CD14-positive monocyte (primary cell): Measurements from ENCODE around the gene BAIAP2L1. TPM values are rescaled to one million over a fixed set of nuclear protein-coding genes. Genes with fewer than 3 reads are reported as not detected.

Experiments
- DNase-seq, 3 donors: peaks; one replicate each; pipeline ENCODE4 v3.0.0-alpha.2; 2011 to 2022
- H2AFZ ChIP-seq: 2 replicates; pipeline ENCODE4 v1.6.0; 2012; ENCODE audit warnings: mild to moderate bottlenecking, low read depth, low read length, inconsistent platforms; ENCODE audit not compliant: insufficient read depth, poor library complexity, severe bottlenecking
- H3K27ac ChIP-seq, 2 donors: 1 replicate in 1 of 2; 2 replicates in 1 of 2; pipeline ENCODE4 v1.5.1; 2012 to 2013; ENCODE audit warnings: low read length in 2 of 2, control low read depth in 1 of 2, inconsistent platforms in 1 of 2, low read depth in 1 of 2, mild to moderate bottlenecking in 1 of 2
- H3K27me3 ChIP-seq, 2 donors: one replicate each; pipeline versions ENCODE4 v1.6.0 to v1.6.1; 2011 to 2013; ENCODE audit warnings: low read length in 2 of 2; ENCODE audit not compliant: control insufficient read depth in 2 of 2, insufficient read depth in 2 of 2
- H3K36me3 ChIP-seq, 2 donors: replicated peaks in 1 of 2; 1 replicate in 1 of 2; 2 replicates in 1 of 2; pipeline versions ENCODE4 v1.5.1 to v1.6.1; 2012 to 2013; ENCODE audit warnings: low read length in 2 of 2, control low read depth in 1 of 2, inconsistent platforms in 1 of 2, mild to moderate bottlenecking in 1 of 2; ENCODE audit not compliant: insufficient read depth in 2 of 2, control insufficient read depth in 1 of 2
- H3K4me1 ChIP-seq, 2 donors: 1 replicate in 1 of 2; 2 replicates in 1 of 2; pipeline versions ENCODE4 v1.5.1 to v1.6.1; 2012 to 2013; ENCODE audit warnings: low read length in 2 of 2, control low read depth in 1 of 2, inconsistent platforms in 1 of 2, mild to moderate bottlenecking in 1 of 2, moderate library complexity in 1 of 2; ENCODE audit not compliant: insufficient read depth in 2 of 2, control insufficient read depth in 1 of 2
- H3K4me2 ChIP-seq: replicated peaks from 2 replicates; pipeline ENCODE3; 2012; ENCODE audit warnings: low read length, moderate library complexity, mild to moderate bottlenecking; ENCODE audit not compliant: poor library complexity, severe bottlenecking; ENCODE audit errors: extremely low read depth
- H3K4me3 ChIP-seq, 3 experiments: fragments of 200-600 bp in 1 of 3; sonication (generic) in 1 of 3; replicated peaks in 1 of 3; 1 replicate in 2 of 3; 2 replicates in 1 of 3; pipeline ENCODE4 v1.5.1; 2011 to 2013; ENCODE audit warnings: low read length in 3 of 3, mild to moderate bottlenecking in 3 of 3, control low read depth in 2 of 3, low read depth in 2 of 3, inconsistent platforms in 1 of 3, moderate library complexity in 1 of 3
- H3K79me2 ChIP-seq: 2 replicates; pipeline ENCODE4 v1.6.0; 2012; ENCODE audit warnings: mild to moderate bottlenecking, control low read depth, inconsistent platforms, low read length, moderate library complexity; ENCODE audit not compliant: insufficient read depth
- H3K9ac ChIP-seq: 2 replicates; pipeline ENCODE4 v1.6.0; 2017; ENCODE audit warnings: low read length, mild to moderate bottlenecking; ENCODE audit not compliant: insufficient read depth, poor library complexity, severe bottlenecking
- H3K9me3 ChIP-seq, 2 donors: replicated peaks in 1 of 2; 1 replicate in 1 of 2; 2 replicates in 1 of 2; pipeline versions ENCODE4 v1.5.1 to v1.6.1; 2012 to 2013; ENCODE audit warnings: low read length in 2 of 2, control low read depth in 1 of 2; ENCODE audit not compliant: control insufficient read depth in 1 of 2, insufficient read depth in 1 of 2
- H4K20me1 ChIP-seq: 2 replicates; pipeline ENCODE4 v1.6.0; 2012; ENCODE audit warnings: mild to moderate bottlenecking, low read length, control low read depth, moderate library complexity; ENCODE audit not compliant: insufficient read depth
- H3K27ac Mint-ChIP-seq, 7 donors: one replicate each; pipeline ENCODE4 v1.8.0; 2020; ENCODE audit warnings: mild to moderate bottlenecking in 7 of 7, mixed read lengths in 7 of 7, moderate library complexity in 6 of 7, inconsistent platforms in 2 of 7
- H3K27me3 Mint-ChIP-seq, 3 donors: one replicate each; pipeline ENCODE4 v1.8.0; 2021 to 2022; ENCODE audit warnings: low read depth in 3 of 3, mild to moderate bottlenecking in 3 of 3, mixed read lengths in 3 of 3, moderate library complexity in 3 of 3, inconsistent platforms in 1 of 3
- H3K36me3 Mint-ChIP-seq, 2 donors: one replicate each; pipeline ENCODE4 v1.8.0; 2020; ENCODE audit warnings: mixed read lengths in 2 of 2, inconsistent platforms in 1 of 2, mild to moderate bottlenecking in 1 of 2
- H3K4me1 Mint-ChIP-seq: one replicate; pipeline ENCODE4 v1.8.0; 2020; ENCODE audit warnings: mild to moderate bottlenecking, mixed read lengths
- H3K4me3 Mint-ChIP-seq, 2 donors: one replicate each; pipeline ENCODE4 v1.8.0; 2020; ENCODE audit warnings: mild to moderate bottlenecking in 2 of 2, mixed read lengths in 2 of 2, moderate library complexity in 1 of 2
- H3K9me3 Mint-ChIP-seq, 7 donors: one replicate each; pipeline ENCODE4 v1.8.0; 2020 to 2022; ENCODE audit warnings: mixed read lengths in 7 of 7, mild to moderate bottlenecking in 6 of 7, moderate library complexity in 6 of 7, inconsistent platforms in 2 of 7
- WGBS: methylation state at CpG from one replicate; pipeline ENCODE4 v1.1.5; 2013; ENCODE audit warnings: missing lambda C conversion rate; ENCODE audit not compliant: insufficient coverage; 5-methylcytosine and 5-hydroxymethylcytosine counted together
- intact Hi-C, 2 donors: fragments of 100-400 bp; cut with micrococcal nuclease; formaldehyde crosslinking; loops; one replicate each; pipeline versions ENCODE4 v1.15.0 to v1.15.1; 2023
- polyA plus RNA-seq, 3 donors: library from polyadenylated mRNA; depleted of rRNA in 1 of 3; unstranded in 2 of 3; stranded (reverse) in 1 of 3; fragments of 300-500 nt in 2 of 3; fragments of >200 nt in 1 of 3; fragmentation: Illumina TruSeq in 2 of 3; gene quantifications; 1 replicate in 2 of 3; 2 replicates in 1 of 3; pipeline ENCODE4 v1.2.3, GENCODE V29; 2012 to 2021
- TF ChIP-seq, protein P1 (sequence below): fragments of 200-600 bp; IDR thresholded peaks from one replicate; pipeline ENCODE4 v1.8.0; 2022; ENCODE audit warnings: antibody characterized with exemption, mild to moderate bottlenecking

The BAIAP2L1 gene
- polyA plus RNA-seq, 3 donors = 0.17 to 0.52 TPM; not detected in 1

DNA sequence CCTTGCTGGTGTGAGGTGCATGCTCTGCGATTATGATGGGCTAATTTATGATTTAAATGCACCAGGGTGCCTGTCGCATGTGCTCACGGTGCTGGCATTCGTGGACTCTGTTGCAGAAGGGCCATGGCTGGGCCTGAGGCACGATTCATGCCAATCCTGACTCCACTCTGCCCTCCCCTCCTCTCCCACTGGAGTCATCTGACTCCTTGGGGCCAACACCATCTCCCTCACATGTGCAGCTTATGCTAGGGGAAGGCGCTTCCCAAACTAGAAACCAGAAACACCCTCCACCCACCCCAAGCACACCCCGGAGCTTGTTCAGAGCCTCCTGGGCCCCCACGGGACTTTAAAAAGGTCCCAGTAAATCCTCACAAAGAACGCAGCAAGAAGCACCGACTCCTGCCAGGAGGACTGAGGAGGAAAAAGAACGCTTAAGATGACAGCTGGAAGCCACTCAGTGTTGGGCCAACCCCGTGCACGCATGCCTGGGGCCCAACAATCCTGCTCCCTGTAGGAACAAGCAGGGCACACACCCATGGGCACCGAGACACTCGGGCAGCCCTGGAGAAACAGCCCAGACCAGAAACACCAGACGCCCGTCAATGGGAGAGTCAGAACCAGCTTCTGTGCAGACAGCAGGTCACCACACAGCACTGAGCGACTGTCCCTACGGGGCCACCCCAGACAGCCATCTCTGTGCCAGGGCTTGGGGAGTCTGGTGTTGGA lies 105.3 kb downstream of the BAIAP2L1 start:
- Mint-ChIP-seq H3K27me3 (peaks cover 0 to 3% (median 0%) of the 10 kb centered on the region in 3 donors), H3K4me3 (no peak overlapping the region), H3K36me3 (peaks cover 42 to 62% of the 10 kb centered on the region in 2 donors), H3K9me3 (no peaks in the 10 kb centered on the region), H3K4me1 (peaks cover 2% of the 10 kb centered on the region), H3K27ac (peak overlapping the region in 5 of 7 donors; percentile 10 to 85 (median 65))
- no peak overlapping the region for H3K4me2 ChIP-seq
- intact Hi-C loops = no loop called here
- no peaks in the 10 kb centered on the region for H3K9me3 ChIP-seq
- H3K36me3 ChIP-seq = peaks cover 52 to 71% of the 10 kb centered on the region in 2 donors
- H4K20me1 ChIP-seq = peaks cover 96% of the 10 kb centered on the region
- no peaks in the 10 kb centered on the region for H3K27me3 ChIP-seq
- TF ChIP-seq, protein P1, sequence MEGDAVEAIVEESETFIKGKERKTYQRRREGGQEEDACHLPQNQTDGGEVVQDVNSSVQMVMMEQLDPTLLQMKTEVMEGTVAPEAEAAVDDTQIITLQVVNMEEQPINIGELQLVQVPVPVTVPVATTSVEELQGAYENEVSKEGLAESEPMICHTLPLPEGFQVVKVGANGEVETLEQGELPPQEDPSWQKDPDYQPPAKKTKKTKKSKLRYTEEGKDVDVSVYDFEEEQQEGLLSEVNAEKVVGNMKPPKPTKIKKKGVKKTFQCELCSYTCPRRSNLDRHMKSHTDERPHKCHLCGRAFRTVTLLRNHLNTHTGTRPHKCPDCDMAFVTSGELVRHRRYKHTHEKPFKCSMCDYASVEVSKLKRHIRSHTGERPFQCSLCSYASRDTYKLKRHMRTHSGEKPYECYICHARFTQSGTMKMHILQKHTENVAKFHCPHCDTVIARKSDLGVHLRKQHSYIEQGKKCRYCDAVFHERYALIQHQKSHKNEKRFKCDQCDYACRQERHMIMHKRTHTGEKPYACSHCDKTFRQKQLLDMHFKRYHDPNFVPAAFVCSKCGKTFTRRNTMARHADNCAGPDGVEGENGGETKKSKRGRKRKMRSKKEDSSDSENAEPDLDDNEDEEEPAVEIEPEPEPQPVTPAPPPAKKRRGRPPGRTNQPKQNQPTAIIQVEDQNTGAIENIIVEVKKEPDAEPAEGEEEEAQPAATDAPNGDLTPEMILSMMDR = no peak
- 96% methylated on average over 19 of the region's 19 CpGs for WGBS
- H3K27ac ChIP-seq = peak overlapping the region in 1 of 2 donors; percentile 14
- H3K4me1 ChIP-seq = no peaks in the 10 kb centered on the region
- no peak for DNase-seq
- no peak overlapping the region for H2AFZ ChIP-seq
- peaks cover 39% of the 10 kb centered on the region for H3K79me2 ChIP-seq
- H3K4me3 ChIP-seq = no peak overlapping the region
- no peak overlapping the region for H3K9ac ChIP-seq

DNA sequence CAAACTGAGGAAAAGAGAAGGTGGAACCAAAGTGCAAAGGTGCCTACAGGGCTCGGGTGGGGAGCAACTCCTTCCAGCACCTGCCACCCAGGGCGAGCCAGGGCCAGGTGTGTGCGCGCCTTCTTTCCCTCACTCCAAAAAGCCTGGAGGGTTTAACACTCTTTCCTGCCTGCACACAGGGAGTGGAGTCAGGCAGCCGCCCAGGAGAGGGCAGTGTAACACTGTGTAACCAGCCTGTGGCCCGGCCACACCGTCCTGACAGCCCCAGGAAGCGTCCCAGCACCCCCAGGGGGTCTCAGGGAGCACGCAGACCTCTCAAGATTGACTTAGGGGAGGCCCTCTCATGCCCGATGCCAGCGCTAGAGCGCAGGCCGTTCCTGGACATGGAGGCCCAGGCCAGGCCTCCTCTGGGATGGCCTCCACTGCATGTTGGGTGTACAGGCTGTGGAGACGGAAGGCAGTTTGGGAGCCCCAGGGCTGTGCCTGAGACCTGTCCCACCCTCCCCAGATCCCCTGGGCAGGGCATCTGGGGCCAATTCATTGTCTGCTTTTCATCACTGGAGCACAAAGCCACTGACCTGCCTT lies 106.0 kb downstream of the BAIAP2L1 start:
- TF ChIP-seq, protein P1 = peak; percentile 52
- no peak overlapping the region for H3K9ac ChIP-seq
- intact Hi-C loops = no loop called here
- H4K20me1 ChIP-seq = peaks cover 96% of the 10 kb centered on the region
- no peaks in the 10 kb centered on the region for H3K27me3 ChIP-seq
- H3K27ac ChIP-seq = peak overlapping the region in 1 of 2 donors; percentile 14
- Mint-ChIP-seq H3K36me3 (peaks cover 43 to 68% of the 10 kb centered on the region in 2 donors), H3K27ac (peak overlapping the region in 6 of 7 donors; percentile 2 to 77 (median 41)), H3K4me3 (no peak overlapping the region), H3K9me3 (no peaks in the 10 kb centered on the region), H3K4me1 (peaks cover 3% of the 10 kb centered on the region), H3K27me3 (peaks cover 0 to 3% (median 0%) of the 10 kb centered on the region in 3 donors)
- H3K4me1 ChIP-seq = no peaks in the 10 kb centered on the region
- no peaks in the 10 kb centered on the region for H3K9me3 ChIP-seq
- no peak overlapping the region for H2AFZ ChIP-seq
- 71% methylated on average over 13 of the region's 14 CpGs for whole genome bisulfite sequencing
- no peak for DNase-seq
- no peak overlapping the region for H3K4me3 ChIP-seq
- no peak overlapping the region for H3K4me2 ChIP-seq
- peaks cover 52 to 70% of the 10 kb centered on the region in 2 donors for H3K36me3 ChIP-seq
- peaks cover 46% of the 10 kb centered on the region for H3K79me2 ChIP-seq
